NB4 (cell line): ENCODE data around the gene ESYT2.

ENCODE experiments used
- DNase-seq: peaks from one replicate; pipeline ENCODE4 v3.0.0; 2010; ENCODE audit warnings: low read depth
- H3K4me3 ChIP-seq: one replicate; pipeline ENCODE4 v1.5.1; 2011; ENCODE audit warnings: mild to moderate bottlenecking, low read depth, low read length, moderate library complexity
- MYC ChIP-seq: IDR thresholded peaks from 2 replicates; pipeline ENCODE4 v1.6.1; 2011; ENCODE audit warnings: low read depth, low read length
- POLR2A ChIP-seq: IDR thresholded peaks from 2 replicates; pipeline ENCODE4 v1.6.1; 2011; ENCODE audit warnings: mild to moderate bottlenecking; ENCODE audit not compliant: insufficient read length; ENCODE audit errors: extremely low read depth
- TF ChIP-seq, protein P1 (sequence below): IDR thresholded peaks from 2 replicates; pipeline ENCODE4 v1.6.1; 2011; ENCODE audit warnings: low read depth, low read length
- TF ChIP-seq, protein P2 (sequence below): IDR thresholded peaks from one replicate; pipeline ENCODE4 v1.5.1; 2012; ENCODE audit warnings: low read depth, low read length

Gene ESYT2

DNA sequence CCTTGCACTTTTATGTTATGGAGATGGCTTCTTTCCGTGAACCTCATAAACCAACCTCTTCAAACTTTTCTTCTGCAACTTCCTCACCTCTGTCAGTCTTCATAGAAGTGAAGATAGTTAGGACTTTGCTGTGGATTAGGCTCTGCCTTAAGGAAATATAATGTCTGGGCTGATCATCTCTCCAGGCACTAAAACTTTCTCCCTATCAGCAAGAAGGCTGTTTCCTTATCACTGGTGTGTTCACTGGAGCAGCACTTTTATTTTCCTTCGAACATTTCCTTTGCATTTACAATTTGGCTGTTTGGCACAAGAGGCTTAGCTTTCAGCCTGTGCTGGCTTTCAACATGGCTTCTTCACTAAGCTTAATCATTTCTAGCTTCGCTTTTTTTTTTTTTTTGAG lies 52.8 kb downstream of the ESYT2 start:
- no peak overlapping the region for H3K4me3 ChIP-seq

DNA sequence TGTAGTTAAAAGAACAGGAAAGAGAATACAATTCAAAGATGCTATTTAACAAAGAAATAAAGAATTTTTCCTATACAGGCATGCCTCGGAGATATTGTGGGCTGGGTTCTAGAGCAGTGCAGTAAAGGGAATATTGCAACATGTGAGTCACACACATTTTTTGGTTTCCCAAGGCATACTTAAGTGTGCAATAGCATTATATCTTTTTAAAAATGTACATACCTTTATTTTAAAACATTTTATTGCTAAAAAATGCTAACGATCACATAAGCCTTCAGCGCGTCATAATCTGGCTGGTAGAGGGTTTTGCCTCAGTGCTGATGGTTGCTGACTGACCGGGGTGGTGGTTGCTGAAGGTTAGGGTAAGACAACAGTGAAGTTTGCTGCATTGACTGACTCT lies 54.4 kb downstream of the ESYT2 start:
- no peak for TF ChIP-seq MYC
- TF ChIP-seq, protein P1, sequence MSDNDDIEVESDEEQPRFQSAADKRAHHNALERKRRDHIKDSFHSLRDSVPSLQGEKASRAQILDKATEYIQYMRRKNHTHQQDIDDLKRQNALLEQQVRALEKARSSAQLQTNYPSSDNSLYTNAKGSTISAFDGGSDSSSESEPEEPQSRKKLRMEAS, result no peak
- TF ChIP-seq, protein P2, sequence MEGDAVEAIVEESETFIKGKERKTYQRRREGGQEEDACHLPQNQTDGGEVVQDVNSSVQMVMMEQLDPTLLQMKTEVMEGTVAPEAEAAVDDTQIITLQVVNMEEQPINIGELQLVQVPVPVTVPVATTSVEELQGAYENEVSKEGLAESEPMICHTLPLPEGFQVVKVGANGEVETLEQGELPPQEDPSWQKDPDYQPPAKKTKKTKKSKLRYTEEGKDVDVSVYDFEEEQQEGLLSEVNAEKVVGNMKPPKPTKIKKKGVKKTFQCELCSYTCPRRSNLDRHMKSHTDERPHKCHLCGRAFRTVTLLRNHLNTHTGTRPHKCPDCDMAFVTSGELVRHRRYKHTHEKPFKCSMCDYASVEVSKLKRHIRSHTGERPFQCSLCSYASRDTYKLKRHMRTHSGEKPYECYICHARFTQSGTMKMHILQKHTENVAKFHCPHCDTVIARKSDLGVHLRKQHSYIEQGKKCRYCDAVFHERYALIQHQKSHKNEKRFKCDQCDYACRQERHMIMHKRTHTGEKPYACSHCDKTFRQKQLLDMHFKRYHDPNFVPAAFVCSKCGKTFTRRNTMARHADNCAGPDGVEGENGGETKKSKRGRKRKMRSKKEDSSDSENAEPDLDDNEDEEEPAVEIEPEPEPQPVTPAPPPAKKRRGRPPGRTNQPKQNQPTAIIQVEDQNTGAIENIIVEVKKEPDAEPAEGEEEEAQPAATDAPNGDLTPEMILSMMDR, result no peak
- TF ChIP-seq POLR2A, result no peak
- no peak overlapping the region for H3K4me3 ChIP-seq
- no peak for DNase-seq

More for the DNA sequence above, 52.8 kb downstream of the ESYT2 start:
- no peak for TF ChIP-seq MYC
- TF ChIP-seq, protein P2, result no peak
- no peak for TF ChIP-seq POLR2A
- TF ChIP-seq, protein P1, result no peak
- no peak for DNase-seq

DNA sequence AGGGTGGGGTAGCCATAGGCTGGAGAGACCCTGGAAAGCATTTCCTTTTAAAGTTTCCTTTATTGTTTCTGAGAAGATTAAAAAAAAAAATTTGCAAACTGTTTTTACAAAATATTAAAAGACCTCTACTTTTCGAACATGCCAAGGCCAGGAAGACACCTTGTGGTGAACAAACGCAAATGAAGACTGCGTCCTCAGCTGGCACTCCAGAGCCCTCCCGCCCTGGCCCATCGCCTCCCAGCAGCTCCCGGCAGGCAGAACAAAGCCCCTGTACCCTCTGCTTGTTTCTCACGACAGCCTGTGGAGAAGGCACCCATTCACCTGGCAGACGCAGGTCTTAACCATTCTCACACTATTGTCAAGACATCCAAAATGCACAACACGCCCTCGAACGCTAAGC lies 56.4 kb downstream of the ESYT2 start:
- no peak overlapping the region for H3K4me3 ChIP-seq
- DNase-seq, result no peak
- TF ChIP-seq MYC (no peak), POLR2A (no peak)
- TF ChIP-seq, protein P1, result no peak
- TF ChIP-seq, protein P2, result no peak

DNA sequence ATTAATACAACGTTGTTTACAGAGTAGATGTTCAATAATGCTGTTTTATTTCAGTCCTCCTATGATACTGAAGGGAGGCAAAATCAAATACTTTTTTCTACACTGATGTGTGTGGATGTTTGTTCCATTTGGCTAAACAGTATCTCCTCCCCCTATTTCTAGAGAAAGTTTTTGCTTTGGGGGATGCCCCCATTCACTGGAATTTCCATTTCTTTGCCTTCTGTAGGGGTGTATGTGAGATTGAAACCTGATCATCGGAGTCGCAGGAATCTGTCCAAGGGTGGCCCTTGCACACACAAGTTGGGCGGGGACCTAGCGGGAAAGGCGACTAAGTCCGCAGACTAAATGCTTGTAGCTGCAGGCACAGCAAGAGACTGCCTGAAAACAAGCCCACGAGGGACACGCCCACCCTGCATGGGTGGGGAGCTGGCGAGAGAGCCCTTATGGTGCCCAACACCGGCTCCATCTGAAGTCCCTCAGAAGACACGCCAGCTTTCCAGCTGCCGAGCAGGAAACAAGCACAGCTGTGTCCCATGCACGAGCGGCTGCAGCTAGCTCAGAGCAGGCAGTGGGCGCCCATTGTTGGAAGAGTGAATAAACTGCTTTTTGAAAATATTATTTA lies 58.0 kb downstream of the ESYT2 start:
- DNase-seq, result no peak

DNA sequence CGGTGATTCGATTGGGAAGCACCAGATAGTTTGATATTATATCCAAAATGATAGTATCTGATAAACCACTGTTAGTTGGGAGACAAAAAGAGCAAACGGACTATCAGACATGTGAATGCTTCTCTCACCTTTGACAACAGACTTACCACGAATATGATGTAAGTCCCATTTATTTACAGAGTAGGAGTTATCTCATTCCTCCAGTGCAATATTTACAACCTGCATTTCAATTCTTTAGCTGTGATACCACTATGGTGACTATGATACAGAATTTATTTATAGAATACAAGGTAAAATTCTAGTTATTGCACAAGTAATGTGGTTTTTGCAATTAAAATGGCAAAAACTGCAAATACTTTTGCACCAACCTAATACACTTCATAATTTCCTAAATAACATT lies 61.6 kb downstream of the ESYT2 start:
- TF ChIP-seq, protein P2, result no peak
- TF ChIP-seq, protein P1, result no peak
- TF ChIP-seq MYC (no peak), POLR2A (no peak)
- no peak overlapping the region for H3K4me3 ChIP-seq
- no peak for DNase-seq

More for the DNA sequence above, 58.0 kb downstream of the ESYT2 start:
- no peak overlapping the region for H3K4me3 ChIP-seq
- TF ChIP-seq, protein P2, result no peak
- no peak for TF ChIP-seq POLR2A
- TF ChIP-seq, protein P1, result no peak
- TF ChIP-seq MYC, result no peak
